Upper lobe of left lung (tissue), 6 donors: ENCODE measurements around the gene SPINK2. TPM values are rescaled to one million over a fixed set of nuclear protein-coding genes. Genes with fewer than 3 reads are reported as not detected.

ENCODE experiments used
- ATAC-seq, 2 donors: fragments of 200-7000 bp; cut with Tn5 transposase; one replicate each; pipeline ENCODE4 v1.9.1; 2022; ENCODE audit warnings: mild to moderate bottlenecking in 2 of 2, moderate library complexity in 2 of 2; ENCODE audit not compliant: low FRiP score in 2 of 2
- DNase-seq, 2 donors: peaks; one replicate each; pipeline ENCODE4 v3.0.0-alpha.2; 2019 to 2020
- H3K27ac ChIP-seq, 4 donors: fragments of 200-600 bp; sonication (generic); one replicate each; pipeline ENCODE4 v1.5.1; 2016 to 2019
- H3K27me3 ChIP-seq, 4 donors: fragments of 200-600 bp; sonication (generic); one replicate each; pipeline ENCODE4 v1.5.1; 2017 to 2019
- H3K36me3 ChIP-seq, 4 donors: fragments of 200-600 bp; sonication (generic); one replicate each; pipeline ENCODE4 v1.5.1; 2016 to 2019
- H3K4me1 ChIP-seq, 4 donors: fragments of 200-600 bp; sonication (generic); one replicate each; pipeline ENCODE4 v1.5.1; 2018 to 2019
- H3K4me3 ChIP-seq, 4 donors: fragments of 200-600 bp; sonication (generic); one replicate each; pipeline ENCODE4 v1.5.1; 2017 to 2019; ENCODE audit warnings: mild to moderate bottlenecking in 2 of 4, moderate library complexity in 1 of 4
- H3K9me3 ChIP-seq, 4 donors: fragments of 200-600 bp; sonication (generic); one replicate each; pipeline ENCODE4 v1.5.1; 2018 to 2019
- EP300 ChIP-seq, 4 donors: sonication (generic); formaldehyde crosslinking; IDR thresholded peaks; one replicate each; pipeline ENCODE4 v1.5.1; 2017; ENCODE audit warnings: antibody characterized with exemption in 4 of 4, control low read depth in 2 of 4
- POLR2A ChIP-seq, 4 donors: fragments of 450-650 bp; IDR thresholded peaks; one replicate each; pipeline ENCODE4 v1.5.1; 2016 to 2017; ENCODE audit warnings: antibody characterized with exemption in 4 of 4, mild to moderate bottlenecking in 2 of 4
- POLR2AphosphoS5 ChIP-seq, 2 donors: sonication (generic); formaldehyde crosslinking; IDR thresholded peaks; one replicate each; pipeline ENCODE4 v1.5.1; 2017; ENCODE audit warnings: antibody characterized with exemption in 2 of 2
- WGBS, 2 donors: methylation state at CpG; one replicate each; pipeline ENCODE4 v1.1.5; 2017 to 2018; 5-methylcytosine and 5-hydroxymethylcytosine counted together
- small RNA-seq, 4 donors: library from RNA; depleted of rRNA; stranded (forward); fragments of <200 nt; gene quantifications; one replicate each; pipeline ENCODE3, GENCODE V24; 2016
- total RNA-seq, 6 donors: library from RNA; depleted of rRNA in 4 of 6; stranded (reverse); fragments of >200 nt in 4 of 6; gene quantifications; one replicate each; pipeline versions ENCODE4 v1.1.0 to v1.2.1, GENCODE V29; 2016 to 2021
- TF ChIP-seq, protein P1 (sequence below), 6 experiments: fragments of 450-650 bp in 4 of 6; fragments of 200-600 bp in 2 of 6; sonication (generic) in 2 of 6; IDR thresholded peaks; one replicate each; pipeline ENCODE4 v1.5.1; 2016 to 2019; ENCODE audit warnings: antibody characterized with exemption in 6 of 6
- donor health status: DM: no; HTN: no; CAD: no; lungs with moderate emphysema.
- donor health status: DM: no; HTN: yes; CAD: no; lungs with severe emphysema.

SPINK2 gene
- total RNA-seq, 6 donors from 2014 or later, result not detected

- Histone ChIP-seq H3K27me3 (no peaks in the 10 kb centered on the region), H3K36me3 (no peaks in the 10 kb centered on the region), H3K4me1 (peaks cover 11 to 16% (median 15%) of the 10 kb centered on the region in 4 donors), H3K9me3 (no peaks in the 10 kb centered on the region), H3K4me3 (no peak overlapping the region), H3K27ac (no peak overlapping the region)
- ATAC-seq (no peak), DNase-seq (no peak)
- TF ChIP-seq, protein P1, sequence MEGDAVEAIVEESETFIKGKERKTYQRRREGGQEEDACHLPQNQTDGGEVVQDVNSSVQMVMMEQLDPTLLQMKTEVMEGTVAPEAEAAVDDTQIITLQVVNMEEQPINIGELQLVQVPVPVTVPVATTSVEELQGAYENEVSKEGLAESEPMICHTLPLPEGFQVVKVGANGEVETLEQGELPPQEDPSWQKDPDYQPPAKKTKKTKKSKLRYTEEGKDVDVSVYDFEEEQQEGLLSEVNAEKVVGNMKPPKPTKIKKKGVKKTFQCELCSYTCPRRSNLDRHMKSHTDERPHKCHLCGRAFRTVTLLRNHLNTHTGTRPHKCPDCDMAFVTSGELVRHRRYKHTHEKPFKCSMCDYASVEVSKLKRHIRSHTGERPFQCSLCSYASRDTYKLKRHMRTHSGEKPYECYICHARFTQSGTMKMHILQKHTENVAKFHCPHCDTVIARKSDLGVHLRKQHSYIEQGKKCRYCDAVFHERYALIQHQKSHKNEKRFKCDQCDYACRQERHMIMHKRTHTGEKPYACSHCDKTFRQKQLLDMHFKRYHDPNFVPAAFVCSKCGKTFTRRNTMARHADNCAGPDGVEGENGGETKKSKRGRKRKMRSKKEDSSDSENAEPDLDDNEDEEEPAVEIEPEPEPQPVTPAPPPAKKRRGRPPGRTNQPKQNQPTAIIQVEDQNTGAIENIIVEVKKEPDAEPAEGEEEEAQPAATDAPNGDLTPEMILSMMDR (IDR thresholded peaks at IDR 0.05), result no peak
- no peak for TF ChIP-seq POLR2AphosphoS5 (IDR thresholded peaks at IDR 0.05)
- TF ChIP-seq POLR2A (IDR thresholded peaks at IDR 0.05), result no peak
- no peak for TF ChIP-seq EP300 (IDR thresholded peaks at IDR 0.05)
- WGBS, 2 donors, result 88 to 91% methylated on average over 10 of the region's 10 CpGs
These were observed 58.8 kb downstream of the SPINK2 start for GRCh38 chr4:56762484-56763250.

DNA sequence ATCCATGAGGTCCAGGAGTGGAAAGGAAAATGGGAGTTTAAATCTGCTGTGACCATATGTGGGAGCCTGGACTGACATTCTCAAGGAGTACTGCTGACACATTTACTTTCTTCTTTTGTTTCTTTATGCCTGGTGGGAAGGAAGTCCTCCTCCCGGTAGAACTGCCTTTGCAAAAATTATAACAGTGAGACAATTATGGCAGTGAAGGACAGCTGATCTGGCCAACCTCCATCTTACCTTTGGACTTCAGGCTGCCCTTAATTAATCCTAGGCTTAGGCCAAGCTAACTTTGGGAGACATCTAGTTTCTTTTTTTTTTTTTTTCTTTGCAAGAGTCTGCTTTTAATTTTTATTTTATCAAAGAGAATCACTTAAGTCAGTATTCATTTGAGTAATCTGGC lies 61.3 kb downstream of the SPINK2 start:
- Histone ChIP-seq H3K27ac (no peak overlapping the region), H3K9me3 (no peaks in the 10 kb centered on the region), H3K4me1 (peaks cover 19 to 23% (median 20%) of the 10 kb centered on the region in 4 donors), H3K4me3 (no peak overlapping the region), H3K36me3 (no peaks in the 10 kb centered on the region), H3K27me3 (no peaks in the 10 kb centered on the region)
- 31 to 57% methylated on average over 1 of the region's 1 CpG for WGBS, 2 donors
- TF ChIP-seq, protein P1 (IDR thresholded peaks at IDR 0.05), result no peak
- TF ChIP-seq EP300 (IDR thresholded peaks at IDR 0.05) (no peak), POLR2AphosphoS5 (IDR thresholded peaks at IDR 0.05) (no peak), POLR2A (IDR thresholded peaks at IDR 0.05) (no peak)
- no peak for ATAC-seq
- no peak for DNase-seq

Small RNA genes within 50 kb of the gene (small RNA-seq; reads per million reads assigned to genes)
- 0 reads per million in 4 donors for gene RF00017
- 0 reads per million in 4 donors for gene RF00019
- 0 reads per million in 4 donors for gene RN7SL357P
- gene RN7SL492P, result 0 reads per million in 4 donors

Other genes with a start within 250 kb of the SPINK2 start
- gene HOPX, start 140.4 kb downstream of the SPINK2 start, total RNA-seq, result 1,000 to 10,000 TPM in 2 of 6 donors, 100 to 1,000 TPM in 4; 235 to 1,594 (median 506) TPM
- gene REST, start 86.2 kb upstream of the SPINK2 start, total RNA-seq, result 10 to 100 TPM; 18.3 to 40.2 (median 31.8) TPM
- gene NOA1, start 155.9 kb upstream of the SPINK2 start, total RNA-seq, result 10 to 100 TPM; 15.2 to 27.2 (median 22.8) TPM
- 100 to 1,000 TPM in 2 of 6 donors, 10 to 100 TPM in 4; 50.7 to 138 (median 69.4) TPM for gene POLR2B, start 157.2 kb upstream of the SPINK2 start, total RNA-seq